GM12875 (cell line): ENCODE measurements around the gene POLR3F.

Experiments used
- H3K4me3 ChIP-seq: one replicate; pipeline ENCODE4 v1.5.1; 2011; ENCODE audit warnings: low read depth, low read length, control low read depth
- CTCF ChIP-seq: IDR thresholded peaks from 2 replicates; pipeline ENCODE4 v1.5.1; 2011; ENCODE audit warnings: low read depth, mild to moderate bottlenecking, control low read depth, inconsistent platforms, low read length, moderate library complexity, borderline replicate concordance; ENCODE audit not compliant: insufficient read depth

Gene POLR3F

GRCh38 chr20:18466894-18467730 lies at the start of gene POLR3F, which contains the start of gene DZANK1:
POLR3F (plus strand) TSS chr20:18467390; CDS start chr20:18467507, 117 bp downstream.
DZANK1 (minus strand) TSS chr20:18467030; CDS start chr20:18465358, 1,672 bp downstream.
- peak within 1 kb of the TSS; percentile 65 for H3K4me3 ChIP-seq
- no peak for TF ChIP-seq CTCF

- no peak for TF ChIP-seq CTCF
- no peak overlapping the region for H3K4me3 ChIP-seq
These were observed 45.6 kb upstream of the POLR3F start for GRCh38 chr20:18421608-18422007.

DNA sequence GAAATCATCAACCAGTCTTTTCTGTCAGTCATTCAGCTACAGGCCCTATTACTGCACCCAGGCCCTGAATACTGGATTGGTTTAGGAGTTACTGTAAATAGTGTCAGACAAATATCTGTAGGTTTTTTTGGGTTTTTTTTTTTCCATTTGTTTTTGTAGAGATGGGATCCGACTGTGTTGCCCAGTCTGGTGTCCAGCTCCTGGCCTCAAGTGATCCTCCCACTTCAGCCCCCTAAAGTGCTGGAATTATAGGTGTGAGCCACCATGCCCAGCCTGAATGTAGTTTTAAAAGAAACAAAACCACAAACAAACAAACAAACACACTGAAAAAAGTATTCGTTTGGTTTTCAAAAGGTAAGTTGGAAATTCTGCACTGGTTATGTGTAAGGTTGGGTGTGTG lies 40.0 kb upstream of the POLR3F start:
- H3K4me3 ChIP-seq: no peak overlapping the region
- no peak for TF ChIP-seq CTCF

DNA sequence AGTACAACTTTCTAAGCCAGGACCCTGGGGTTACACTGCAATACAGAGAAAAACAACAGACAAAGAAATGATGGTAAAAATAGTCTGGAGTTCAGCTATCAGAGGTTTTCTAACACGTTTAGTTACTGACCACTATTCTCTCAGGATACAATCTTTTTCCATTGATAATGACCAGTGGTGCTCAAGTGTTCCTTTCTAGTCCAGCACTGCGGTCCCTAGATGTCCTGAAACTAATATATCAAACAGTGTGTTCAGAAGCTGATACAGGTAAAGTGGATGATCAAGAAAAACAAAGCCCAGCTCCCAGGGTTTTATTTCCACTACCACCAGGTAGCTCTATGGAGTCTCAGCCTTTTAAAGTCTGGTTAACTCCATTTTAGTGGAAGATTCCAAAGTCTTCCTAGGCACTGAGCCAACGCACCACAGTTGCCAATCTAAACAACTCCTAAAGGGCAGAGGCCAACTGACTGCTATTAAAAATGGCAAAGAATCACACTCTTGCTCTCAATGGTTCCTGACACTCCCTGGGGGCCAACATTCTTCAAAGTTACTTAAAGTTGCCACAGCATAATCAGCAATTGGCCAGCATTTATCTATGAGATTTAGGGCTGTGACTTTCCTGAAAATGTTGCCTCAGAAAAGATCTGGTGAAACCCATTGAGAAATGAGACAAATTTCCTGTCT lies 38.6 kb upstream of the POLR3F start:
- TF ChIP-seq CTCF: no peak
- H3K4me3 ChIP-seq: no peak overlapping the region

GRCh38 chr20:18430172-18430826 lies 36.9 kb upstream of the POLR3F start:
- no peak for TF ChIP-seq CTCF
- H3K4me3 ChIP-seq: no peak overlapping the region

DNA sequence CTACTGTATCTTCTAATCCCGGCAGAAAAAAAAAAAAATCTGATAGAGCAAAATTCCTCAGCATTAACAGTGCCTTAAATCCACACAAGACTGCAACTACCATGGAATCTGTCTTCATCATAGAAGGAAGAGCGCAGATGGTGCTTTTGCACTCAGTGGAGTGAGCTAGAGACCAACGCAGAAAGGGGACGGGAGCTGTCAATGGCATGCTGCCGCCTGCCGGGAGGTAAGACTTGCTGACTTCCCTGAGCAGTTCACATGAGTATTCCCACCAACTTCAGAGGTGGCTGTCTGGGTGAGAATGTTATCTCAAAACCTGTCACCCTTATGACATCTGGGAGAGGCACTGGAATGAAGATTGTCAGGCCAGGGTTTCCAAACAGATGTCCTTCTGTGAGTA lies 36.0 kb upstream of the POLR3F start:
- no peak overlapping the region for H3K4me3 ChIP-seq
- TF ChIP-seq CTCF: no peak
